ENCODE data around the gene HOXB4.

Gene HOXB4

GRCh38 chr17:48553190-48553547 is 25.0 kb downstream of the HOXB4 start:
- TF ChIP-seq CTCF (conservative IDR thresholded peaks at IDR 0.05; ENCODE audit: low read depth, low read length), result no peak
- DNase-seq (ENCODE audit: low read depth), result no peak
- no peak overlapping the region for H3K4me3 ChIP-seq (ENCODE audit: low read length)

GRCh38 chr17:48552466-48553189 is 25.5 kb downstream of the HOXB4 start:
- no peak overlapping the region for H3K4me3 ChIP-seq (ENCODE audit: low read length)
- TF ChIP-seq CTCF (conservative IDR thresholded peaks at IDR 0.05; ENCODE audit: low read depth, low read length), result no peak
- DNase-seq (ENCODE audit: low read depth), result no peak

GRCh38 chr17:48551596-48552465 is 26.3 kb downstream of the HOXB4 start:
- TF ChIP-seq CTCF (conservative IDR thresholded peaks at IDR 0.05; ENCODE audit: low read depth, low read length), result no peak
- no peak overlapping the region for H3K4me3 ChIP-seq (ENCODE audit: low read length)
- DNase-seq (ENCODE audit: low read depth), result no peak

GRCh38 chr17:48551214-48551555 is 27.0 kb downstream of the HOXB4 start:
- H3K4me3 ChIP-seq (ENCODE audit: low read length), result no peak overlapping the region
- no peak for TF ChIP-seq CTCF (conservative IDR thresholded peaks at IDR 0.05; ENCODE audit: low read depth, low read length)
- DNase-seq (ENCODE audit: low read depth), result no peak

GRCh38 chr17:48550502-48551213 is 27.5 kb downstream of the HOXB4 start:
- DNase-seq (ENCODE audit: low read depth), result no peak
- peak; percentile 17 for TF ChIP-seq CTCF (conservative IDR thresholded peaks at IDR 0.05; ENCODE audit: low read depth, low read length)
- no peak overlapping the region for H3K4me3 ChIP-seq (ENCODE audit: low read length)

- no peak overlapping the region for H3K4me3 ChIP-seq (ENCODE audit: low read length)
- TF ChIP-seq CTCF (conservative IDR thresholded peaks at IDR 0.05; ENCODE audit: low read depth, low read length), result no peak
- no peak for DNase-seq (ENCODE audit: low read depth)
Observed at GRCh38 chr17:48549914-48550501, 28.1 kb downstream of the HOXB4 start.

All from retinal pigment epithelial cell (primary cell).